DMS153 (cell line): Measurements from ENCODE around the gene C16orf96.

Source experiments
- DNase-seq: peaks from one replicate; lab custom pipeline; 2025; lab: John Stamatoyannopoulos, UW

C16orf96 gene

GRCh38 chr16:4556112-4556511, at the start of gene C16orf96:
Gene C16orf96, plus strand, starts transcription at chr16:4556340. Its CDS starts 150 bp downstream, at chr16:4556490.
- no peak for DNase-seq

GRCh38 chr16:4506450-4506849, 49.7 kb upstream of the C16orf96 start:
- DNase-seq, result peak; percentile 5

- DNase-seq, result no peak
Measured at GRCh38 chr16:4507588-4508345, 48.4 kb upstream of the C16orf96 start.

- DNase-seq, result no peak
Measured at GRCh38 chr16:4508806-4509205, 47.3 kb upstream of the C16orf96 start.

GRCh38 chr16:4509420-4509819, 46.7 kb upstream of the C16orf96 start:
- DNase-seq, result no peak

- no peak for DNase-seq
Measured at GRCh38 chr16:4510131-4510530, 46.0 kb upstream of the C16orf96 start.

- DNase-seq, result no peak
Measured at GRCh38 chr16:4510747-4511426, 45.3 kb upstream of the C16orf96 start.

- peak; percentile 7 for DNase-seq
Measured at GRCh38 chr16:4511441-4512082, 44.6 kb upstream of the C16orf96 start.

- no peak for DNase-seq
Measured at GRCh38 chr16:4512473-4512872, 43.7 kb upstream of the C16orf96 start.

- no peak for DNase-seq
Measured at GRCh38 chr16:4513086-4513860, 42.9 kb upstream of the C16orf96 start.

- no peak for DNase-seq
Measured at GRCh38 chr16:4513881-4514280, 42.3 kb upstream of the C16orf96 start.

GRCh38 chr16:4514606-4515005, 41.5 kb upstream of the C16orf96 start:
- no peak for DNase-seq

GRCh38 chr16:4515611-4516233, 40.4 kb upstream of the C16orf96 start:
- DNase-seq, result no peak

- DNase-seq, result no peak
Measured at GRCh38 chr16:4517812-4518680, 38.1 kb upstream of the C16orf96 start.

GRCh38 chr16:4519274-4520058, 36.7 kb upstream of the C16orf96 start:
- DNase-seq, result no peak

- no peak for DNase-seq
Measured at GRCh38 chr16:4520913-4521312, 35.2 kb upstream of the C16orf96 start.

GRCh38 chr16:4522051-4522581, 34.0 kb upstream of the C16orf96 start:
- DNase-seq, result no peak

GRCh38 chr16:4523686-4524085, 32.5 kb upstream of the C16orf96 start:
- no peak for DNase-seq

- DNase-seq, result no peak
Measured at GRCh38 chr16:4524571-4524970, 31.6 kb upstream of the C16orf96 start.

GRCh38 chr16:4525069-4525468, 31.1 kb upstream of the C16orf96 start:
- no peak for DNase-seq
